Uterus (tissue), 2 donors: Measurements from ENCODE around the gene COL25A1.

Experiments
- POLR2A ChIP-seq, 2 donors: fragments of 450-650 bp; IDR thresholded peaks; one replicate each; pipeline ENCODE4 v1.6.1; 2016; ENCODE audit warnings: antibody characterized with exemption in 2 of 2, mild to moderate bottlenecking in 1 of 2, moderate library complexity in 1 of 2
- TF ChIP-seq, protein P1 (sequence below), 4 experiments: fragments of 200-600 bp in 2 of 4; fragments of 450-650 bp in 2 of 4; sonication (generic) in 2 of 4; IDR thresholded peaks; one replicate each; pipeline ENCODE4 v1.5.1; 2016 to 2019; ENCODE audit warnings: antibody characterized with exemption in 4 of 4, mild to moderate bottlenecking in 2 of 4, moderate library complexity in 1 of 4

DNA sequence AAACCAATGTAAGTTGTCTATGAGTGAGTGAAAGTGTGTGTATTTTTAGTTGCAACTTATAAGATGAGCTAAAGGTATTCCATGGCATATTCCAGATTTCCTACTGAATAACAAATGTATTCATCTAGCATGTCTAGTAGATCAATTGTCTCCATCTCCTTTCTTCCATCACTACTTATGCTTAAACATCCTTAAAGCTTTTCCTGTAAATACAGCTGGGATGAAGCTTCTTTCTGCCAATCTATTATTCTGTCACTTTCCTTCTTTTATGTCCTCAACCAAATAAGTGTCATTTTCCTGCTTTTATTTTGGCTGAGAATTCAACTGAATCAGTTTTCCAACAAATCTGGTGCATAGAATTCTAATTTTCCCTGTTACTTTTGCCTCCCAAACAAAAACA is 136.3 kb downstream of the COL25A1 start:
- TF ChIP-seq POLR2A (IDR thresholded peaks at IDR 0.05): no peak
- TF ChIP-seq, protein P1, sequence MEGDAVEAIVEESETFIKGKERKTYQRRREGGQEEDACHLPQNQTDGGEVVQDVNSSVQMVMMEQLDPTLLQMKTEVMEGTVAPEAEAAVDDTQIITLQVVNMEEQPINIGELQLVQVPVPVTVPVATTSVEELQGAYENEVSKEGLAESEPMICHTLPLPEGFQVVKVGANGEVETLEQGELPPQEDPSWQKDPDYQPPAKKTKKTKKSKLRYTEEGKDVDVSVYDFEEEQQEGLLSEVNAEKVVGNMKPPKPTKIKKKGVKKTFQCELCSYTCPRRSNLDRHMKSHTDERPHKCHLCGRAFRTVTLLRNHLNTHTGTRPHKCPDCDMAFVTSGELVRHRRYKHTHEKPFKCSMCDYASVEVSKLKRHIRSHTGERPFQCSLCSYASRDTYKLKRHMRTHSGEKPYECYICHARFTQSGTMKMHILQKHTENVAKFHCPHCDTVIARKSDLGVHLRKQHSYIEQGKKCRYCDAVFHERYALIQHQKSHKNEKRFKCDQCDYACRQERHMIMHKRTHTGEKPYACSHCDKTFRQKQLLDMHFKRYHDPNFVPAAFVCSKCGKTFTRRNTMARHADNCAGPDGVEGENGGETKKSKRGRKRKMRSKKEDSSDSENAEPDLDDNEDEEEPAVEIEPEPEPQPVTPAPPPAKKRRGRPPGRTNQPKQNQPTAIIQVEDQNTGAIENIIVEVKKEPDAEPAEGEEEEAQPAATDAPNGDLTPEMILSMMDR (IDR thresholded peaks at IDR 0.05): no peak
